Measurements from ENCODE around the gene SMIM3. TPM values are rescaled to one million over a fixed set of nuclear protein-coding genes. Genes with fewer than 3 reads are reported as not detected.

SMIM3 gene
- total RNA-seq, 1 donor from 2014 or later, result 15.2 TPM

Other genes with a start within 250 kb of the SMIM3 start
- 675 TPM for gene SYNPO, start 138.1 kb upstream of the SMIM3 start, total RNA-seq
- gene MYOZ3, start 117.5 kb upstream of the SMIM3 start, total RNA-seq, result 3.2 TPM
- 28.9 TPM for gene RBM22, start 77.7 kb upstream of the SMIM3 start, total RNA-seq
- gene DCTN4, start 19.7 kb upstream of the SMIM3 start, total RNA-seq, result 43.5 TPM
- not detected for gene IRGM, start 67.8 kb downstream of the SMIM3 start, total RNA-seq
- gene ZNF300, start 126.2 kb downstream of the SMIM3 start, total RNA-seq, result 0.69 TPM
- gene GPX3, start 241.8 kb downstream of the SMIM3 start, total RNA-seq, result 537 TPM

Measured in left ventricle myocardium superior (tissue), 1 donor.